Ovary (tissue), 9 donors: ENCODE data around the gene HDAC2. TPM values are rescaled to one million over a fixed set of nuclear protein-coding genes. Genes with fewer than 3 reads are reported as not detected.

Source experiments
- DNase-seq, 5 donors: peaks; one replicate each; pipeline ENCODE4 v3.0.0-alpha.2; 2019 to 2020
- H3K27ac ChIP-seq, 2 donors: fragments of 200-600 bp; one replicate each; pipeline versions ENCODE4 v1.5.1 to v1.8.0; 2019 to 2022
- H3K27me3 ChIP-seq: fragments of 200-600 bp; one replicate; pipeline ENCODE4 v1.8.0; 2022
- H3K36me3 ChIP-seq: fragments of 200-600 bp; sonication (generic); one replicate; pipeline ENCODE4 v1.5.1; 2019
- H3K4me1 ChIP-seq: one replicate; pipeline ENCODE4 v1.8.1; 2013; ENCODE audit warnings: mild to moderate bottlenecking, moderate library complexity; ENCODE audit not compliant: insufficient read depth
- H3K4me3 ChIP-seq: fragments of 200-600 bp; sonication (generic); one replicate; pipeline ENCODE4 v1.5.1; 2017
- H3K9me3 ChIP-seq, 2 donors: fragments of 200-600 bp in 1 of 2; sonication (generic) in 1 of 2; one replicate each; pipeline versions ENCODE4 v1.5.1 to v1.8.1; 2013 to 2019; ENCODE audit warnings: mild to moderate bottlenecking in 1 of 2, moderate library complexity in 1 of 2
- EP300 ChIP-seq: sonication (generic); formaldehyde crosslinking; IDR thresholded peaks from one replicate; pipeline ENCODE4 v1.6.1; 2017; ENCODE audit warnings: antibody characterized with exemption
- POLR2A ChIP-seq: fragments of 450-650 bp; IDR thresholded peaks from one replicate; pipeline ENCODE4 v1.6.1; 2017; ENCODE audit warnings: antibody characterized with exemption, mild to moderate bottlenecking, moderate library complexity
- WGBS, 3 donors: extraction: QIAGEN DNeasy Blood & Tissue Kit in 1 of 3; methylation state at CpG; one replicate each; pipeline versions ENCODE4 v1.1.5 to v1.1.7; 2013 to 2017; 5-methylcytosine and 5-hydroxymethylcytosine counted together
- intact Hi-C, 4 donors: fragments of 100-400 bp; cut with DNase I; formaldehyde crosslinking; loops; one replicate each; pipeline versions ENCODE4 v1.11.0 to v1.15.1; 2022 to 2023
- polyA plus RNA-seq, 2 donors: library from polyadenylated mRNA; stranded (reverse); fragments of 200-250 nt in 1 of 2; fragments of 350-450 nt in 1 of 2; fragmentation: Illumina TruSeq in 1 of 2; extraction: RNeasy Lipid Tissue Mini Kit (QIAGEN cat#74804) in 1 of 2; gene quantifications; one replicate each; pipeline ENCODE4 v1.2.3, GENCODE V29; 2013 to 2014
- total RNA-seq, 7 donors: library from RNA; depleted of rRNA in 2 of 7; stranded (reverse); fragments of >200 nt in 2 of 7; fragmentation: NEBNext Ultra II Directional in 3 of 7; extraction: Animal tissue kit (Norgen Biotek cat#: 25700) in 3 of 7; gene quantifications; one replicate each; pipeline versions ENCODE4 v1.1.0 to v1.2.4, GENCODE V29; 2016 to 2023
- TF ChIP-seq, protein P1 (sequence below), 3 donors: fragments of 450-650 bp in 2 of 3; fragments of 200-600 bp in 1 of 3; IDR thresholded peaks; one replicate each; pipeline versions ENCODE4 v1.5.1 to v1.8.0; 2016 to 2022; ENCODE audit warnings: antibody characterized with exemption in 3 of 3, mild to moderate bottlenecking in 1 of 3
- donor health status: DM: no; HTN: no; CAD: no; lungs with moderate emphysema.
- donor health status: DM: no; HTN: no; CAD: no.
- donor health status: Bipolar disorder and iron deficiency.
- donor health status: DM: yes; HTN: yes; CAD: no.
- donor health status: DM: no; HTN: no; CAD: no.
- donor health status: DM: yes; HTN: yes; CAD: no.

HDAC2 gene
- total and polyA plus RNA-seq, 9 donors, result 58.7 to 100 (median 80.3) TPM

DNA sequence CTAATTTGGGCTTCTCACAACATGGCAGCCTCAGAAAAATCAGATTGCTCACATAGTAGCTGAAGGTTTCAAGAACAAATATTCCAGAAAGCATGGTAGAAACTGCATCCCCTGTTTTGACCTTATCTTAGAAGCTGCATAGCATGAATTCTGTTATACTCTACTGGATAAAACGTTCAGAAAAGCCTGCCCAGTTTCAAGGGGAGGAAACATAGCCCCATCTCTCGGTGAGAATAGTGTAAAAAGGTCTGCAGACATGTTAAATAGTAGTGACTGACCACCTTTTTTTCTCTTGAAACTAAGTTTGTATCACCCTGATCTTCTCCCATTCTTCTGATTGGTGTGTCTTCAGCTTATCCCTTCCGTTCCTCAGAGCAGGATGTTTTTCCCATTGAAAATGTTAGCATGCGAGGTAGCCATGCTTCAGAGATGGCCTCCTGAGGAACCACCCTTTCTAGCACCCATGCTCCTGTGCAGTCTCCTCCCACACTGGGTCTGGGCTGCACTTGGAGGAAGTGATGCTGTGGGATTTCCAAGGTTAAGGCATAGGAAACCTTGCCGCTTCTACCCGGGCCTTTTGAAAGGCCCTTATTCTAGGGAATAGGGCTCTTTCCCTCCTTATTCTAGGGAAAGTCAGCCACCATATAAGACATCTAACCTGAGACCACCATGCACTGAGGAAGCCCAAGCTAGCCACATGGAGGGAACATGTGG lies 63.7 kb downstream of the HDAC2 start:
- intact Hi-C loops, result loop anchor here in 2 of 4 donors (10.0 kb wide), 1 partner anchor 1132 kb away; no protein-coding TSS in a partner anchor

DNA sequence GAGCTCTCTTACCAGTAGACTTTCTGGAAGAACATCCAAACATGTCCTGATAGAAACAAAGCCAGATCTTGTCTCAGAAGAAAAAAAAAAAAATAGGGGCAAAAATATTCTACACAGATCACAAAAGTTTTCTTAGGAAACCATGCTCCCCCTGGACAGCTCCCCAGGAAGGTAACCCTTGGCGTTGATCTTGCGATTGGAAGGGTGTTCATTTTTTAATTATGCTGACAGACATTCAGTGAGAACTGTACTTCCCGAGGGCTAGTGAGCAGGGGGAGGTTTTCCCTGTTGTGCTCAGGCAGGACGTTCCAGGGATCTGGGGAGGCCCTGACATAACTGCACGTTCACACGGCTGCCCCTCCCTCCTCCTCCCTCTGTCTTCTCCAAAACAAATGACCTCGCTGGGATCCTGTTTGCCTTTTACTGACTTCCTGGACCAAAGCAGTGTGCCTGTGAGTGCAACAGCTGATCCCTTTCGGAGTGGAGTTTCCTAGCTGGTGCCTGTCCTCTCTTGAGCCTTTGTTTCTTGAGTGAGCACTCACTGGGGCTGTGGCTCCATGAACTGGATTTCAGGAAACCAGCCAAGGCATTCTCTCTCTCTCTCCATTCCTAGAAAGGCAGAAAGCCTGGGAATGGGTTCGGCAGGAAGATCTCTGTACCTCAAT lies 67.2 kb downstream of the HDAC2 start:
- H3K36me3 ChIP-seq, result no peaks in the 10 kb centered on the region
- H3K9me3 ChIP-seq, result no peaks in the 10 kb centered on the region
- DNase-seq, result peak; percentile 62 to 75 (median 67)
- peak overlapping the region in 1 of 2 donors; percentile 7 for H3K27ac ChIP-seq
- H3K27me3 ChIP-seq, result no peaks in the 10 kb centered on the region
- H3K4me3 ChIP-seq, result no peak overlapping the region
- WGBS, 3 donors, result 5 to 11% (median 6%) methylated on average over 9 of the region's 9 CpGs
- TF ChIP-seq POLR2A (no peak), EP300 (no peak)
- TF ChIP-seq, protein P1, sequence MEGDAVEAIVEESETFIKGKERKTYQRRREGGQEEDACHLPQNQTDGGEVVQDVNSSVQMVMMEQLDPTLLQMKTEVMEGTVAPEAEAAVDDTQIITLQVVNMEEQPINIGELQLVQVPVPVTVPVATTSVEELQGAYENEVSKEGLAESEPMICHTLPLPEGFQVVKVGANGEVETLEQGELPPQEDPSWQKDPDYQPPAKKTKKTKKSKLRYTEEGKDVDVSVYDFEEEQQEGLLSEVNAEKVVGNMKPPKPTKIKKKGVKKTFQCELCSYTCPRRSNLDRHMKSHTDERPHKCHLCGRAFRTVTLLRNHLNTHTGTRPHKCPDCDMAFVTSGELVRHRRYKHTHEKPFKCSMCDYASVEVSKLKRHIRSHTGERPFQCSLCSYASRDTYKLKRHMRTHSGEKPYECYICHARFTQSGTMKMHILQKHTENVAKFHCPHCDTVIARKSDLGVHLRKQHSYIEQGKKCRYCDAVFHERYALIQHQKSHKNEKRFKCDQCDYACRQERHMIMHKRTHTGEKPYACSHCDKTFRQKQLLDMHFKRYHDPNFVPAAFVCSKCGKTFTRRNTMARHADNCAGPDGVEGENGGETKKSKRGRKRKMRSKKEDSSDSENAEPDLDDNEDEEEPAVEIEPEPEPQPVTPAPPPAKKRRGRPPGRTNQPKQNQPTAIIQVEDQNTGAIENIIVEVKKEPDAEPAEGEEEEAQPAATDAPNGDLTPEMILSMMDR (IDR thresholded peaks at IDR 0.05), result no peak
- H3K4me1 ChIP-seq, result peaks cover 7% of the 10 kb centered on the region
- intact Hi-C loops, result loop anchor here in 2 of 4 donors (10.0 kb wide), 1 partner anchor 1129 kb away; no protein-coding TSS in a partner anchor

More for the DNA sequence above, 63.7 kb downstream of the HDAC2 start:
- H3K9me3 ChIP-seq, result no peaks in the 10 kb centered on the region
- H3K4me3 ChIP-seq, result no peak overlapping the region
- TF ChIP-seq POLR2A, result no peak
- TF ChIP-seq, protein P1 (IDR thresholded peaks at IDR 0.05), result no peak
- no peak for TF ChIP-seq EP300
- H3K4me1 ChIP-seq, result peaks cover 5% of the 10 kb centered on the region
- 73 to 75% (median 73%) methylated on average over 6 of the region's 6 CpGs for WGBS, 3 donors
- H3K27ac ChIP-seq, result no peak overlapping the region
- no peak for DNase-seq
- H3K27me3 ChIP-seq, result no peaks in the 10 kb centered on the region
- no peaks in the 10 kb centered on the region for H3K36me3 ChIP-seq

DNA sequence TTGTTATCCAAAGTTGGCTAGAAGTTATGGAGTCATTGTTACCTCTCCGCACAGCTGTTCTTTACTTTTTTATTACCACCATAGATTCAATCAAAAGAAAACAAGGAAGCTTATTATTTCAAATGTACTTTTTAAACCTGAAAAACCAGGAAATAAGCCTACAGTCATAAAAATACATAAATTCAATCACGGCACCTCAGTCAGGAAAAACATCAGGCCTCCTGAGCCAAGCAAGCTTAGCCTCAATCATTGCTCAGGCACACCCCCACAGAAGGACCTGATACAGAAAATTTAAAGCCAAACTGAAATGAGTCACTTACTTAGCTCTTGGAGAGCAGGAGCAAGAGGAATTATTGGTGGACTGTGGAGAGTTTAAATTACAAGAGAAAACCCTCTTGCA lies 69.5 kb downstream of the HDAC2 start:
- Histone ChIP-seq H3K27ac (no peak overlapping the region), H3K27me3 (no peaks in the 10 kb centered on the region), H3K4me1 (peaks cover 7% of the 10 kb centered on the region), H3K36me3 (no peaks in the 10 kb centered on the region), H3K4me3 (no peak overlapping the region), H3K9me3 (no peaks in the 10 kb centered on the region)
- intact Hi-C loops, result loop anchor here in 2 of 4 donors (10.0 kb wide), 1 partner anchor 1127 kb away; no protein-coding TSS in a partner anchor
- no peak for DNase-seq
- TF ChIP-seq, protein P1 (IDR thresholded peaks at IDR 0.05), result no peak
- TF ChIP-seq EP300 (no peak), POLR2A (no peak)
- 67 to 74% (median 69%) methylated on average over 2 of the region's 2 CpGs for WGBS, 3 donors

DNA sequence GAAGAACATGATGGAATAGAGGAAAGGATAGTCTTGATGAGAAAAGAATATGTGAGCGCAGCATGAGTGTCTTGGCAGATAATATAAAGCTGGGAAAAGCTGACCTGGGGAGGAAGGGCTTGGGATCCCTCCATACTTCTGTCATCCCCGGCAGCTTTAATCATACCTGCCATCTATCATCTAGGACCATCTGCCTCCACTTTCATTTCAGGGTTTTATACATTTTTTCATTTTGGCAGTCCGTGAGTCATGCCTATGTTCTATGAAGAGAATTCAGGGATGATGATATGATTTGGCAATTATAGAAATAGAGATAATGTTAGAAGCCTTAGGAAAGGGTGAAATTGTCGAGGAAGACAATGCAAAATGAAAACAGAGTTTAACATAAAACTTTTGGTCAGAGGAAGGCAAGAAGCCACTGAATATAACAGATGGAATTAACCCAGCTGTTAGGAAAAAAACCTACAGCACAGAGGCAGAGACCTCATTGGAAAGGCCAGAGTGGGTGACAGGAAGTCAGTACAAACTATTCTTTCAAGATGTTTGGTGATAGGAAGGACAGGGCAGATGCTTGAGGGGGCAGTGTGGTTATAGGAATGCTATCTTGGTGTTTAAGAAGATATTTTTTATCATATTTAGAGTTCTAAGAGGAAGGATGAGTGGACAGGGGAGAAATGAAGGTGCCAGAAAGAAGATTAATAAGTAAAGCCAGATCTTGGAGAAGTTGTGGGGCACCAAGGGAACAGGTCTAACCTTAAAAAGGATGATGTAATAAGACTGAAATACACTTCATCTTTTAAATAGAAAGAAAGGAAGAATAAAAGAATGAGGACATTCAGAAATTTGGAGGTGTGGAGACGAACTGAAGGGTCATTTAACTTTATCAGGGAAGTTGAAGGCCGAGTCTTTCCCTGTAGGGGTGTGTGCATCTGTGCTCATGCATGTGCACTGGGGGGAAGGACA lies 76.0 kb downstream of the HDAC2 start:
- no peak for DNase-seq
- Histone ChIP-seq H3K27ac (no peak overlapping the region), H3K4me1 (no peaks in the 10 kb centered on the region), H3K9me3 (no peaks in the 10 kb centered on the region), H3K36me3 (no peaks in the 10 kb centered on the region), H3K27me3 (no peaks in the 10 kb centered on the region), H3K4me3 (no peak overlapping the region)
- TF ChIP-seq EP300 (no peak), POLR2A (no peak)
- TF ChIP-seq, protein P1 (IDR thresholded peaks at IDR 0.05), result no peak
- intact Hi-C loops, result no loop called here
- 57 to 69% (median 66%) methylated on average over 6 of the region's 6 CpGs for WGBS, 3 donors
